Mesenteric fat pad (tissue), 1 donor: ENCODE measurements around the gene EBF4. TPM values are rescaled to one million over a fixed set of nuclear protein-coding genes. Genes with fewer than 3 reads are reported as not detected.

Experiments used
- DNase-seq: peaks from one replicate; pipeline ENCODE4 v3.0.0-alpha.2; 2020; ENCODE audit warnings: low spot score
- total RNA-seq: library from RNA; stranded (reverse); fragmentation: NEBNext Ultra II Directional; extraction: Animal tissue kit (Norgen Biotek cat#: 25700); gene quantifications from one replicate; pipeline ENCODE4 v1.2.1, GENCODE V29; 2021
- donor health status: DM: yes; HTN: yes; CAD: no.

The EBF4 gene
- total RNA-seq, 1 donor from 2014 or later, result 6.0 TPM

DNA sequence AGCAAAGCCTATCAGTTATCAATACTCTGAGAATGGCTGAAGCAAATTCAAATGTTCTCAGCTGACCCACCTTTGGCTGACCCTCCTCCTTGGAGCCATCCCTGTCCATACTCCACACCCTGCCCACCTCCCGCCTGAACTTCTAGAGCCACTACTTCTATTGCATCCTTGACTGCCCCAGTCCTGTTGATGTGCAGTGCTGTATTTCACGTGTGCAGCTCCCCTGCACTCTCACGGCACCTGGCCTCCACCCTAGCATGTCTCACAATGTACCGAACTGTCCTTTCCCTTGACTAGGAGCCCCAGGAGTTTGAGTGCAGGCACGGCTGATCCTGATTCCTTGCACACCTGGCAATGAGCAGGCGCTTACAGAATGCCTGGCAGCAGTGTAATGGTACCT lies 100.9 kb downstream of the EBF4 start:
- no peak for DNase-seq

DNA sequence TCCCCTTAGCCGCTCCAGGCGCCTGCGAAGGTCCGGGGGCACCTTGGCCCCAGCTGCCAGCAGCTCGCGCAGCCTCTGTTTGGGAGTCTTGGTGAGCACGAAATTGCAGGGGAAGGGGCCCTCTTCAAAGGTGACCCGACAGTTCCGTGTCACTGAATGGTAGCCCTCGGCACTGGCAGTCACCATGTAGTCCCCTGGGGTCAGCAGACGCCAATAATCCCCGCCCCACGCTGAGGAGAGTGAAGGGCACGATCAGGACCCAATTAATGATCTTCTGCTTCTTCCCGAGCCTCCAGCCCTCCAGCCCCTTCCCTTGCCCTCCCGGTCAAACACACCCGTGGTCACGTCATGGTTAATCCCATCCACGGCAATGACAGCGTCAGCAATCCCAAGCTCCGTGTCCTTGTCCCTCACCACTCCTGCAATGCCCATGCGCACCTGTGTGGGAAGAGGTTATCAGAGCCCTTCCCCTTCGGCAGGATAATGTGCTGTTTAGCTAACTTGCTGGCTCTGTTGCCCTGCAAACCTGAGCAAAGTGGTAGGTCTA lies 101.7 kb downstream of the EBF4 start:
- DNase-seq, result no peak

DNA sequence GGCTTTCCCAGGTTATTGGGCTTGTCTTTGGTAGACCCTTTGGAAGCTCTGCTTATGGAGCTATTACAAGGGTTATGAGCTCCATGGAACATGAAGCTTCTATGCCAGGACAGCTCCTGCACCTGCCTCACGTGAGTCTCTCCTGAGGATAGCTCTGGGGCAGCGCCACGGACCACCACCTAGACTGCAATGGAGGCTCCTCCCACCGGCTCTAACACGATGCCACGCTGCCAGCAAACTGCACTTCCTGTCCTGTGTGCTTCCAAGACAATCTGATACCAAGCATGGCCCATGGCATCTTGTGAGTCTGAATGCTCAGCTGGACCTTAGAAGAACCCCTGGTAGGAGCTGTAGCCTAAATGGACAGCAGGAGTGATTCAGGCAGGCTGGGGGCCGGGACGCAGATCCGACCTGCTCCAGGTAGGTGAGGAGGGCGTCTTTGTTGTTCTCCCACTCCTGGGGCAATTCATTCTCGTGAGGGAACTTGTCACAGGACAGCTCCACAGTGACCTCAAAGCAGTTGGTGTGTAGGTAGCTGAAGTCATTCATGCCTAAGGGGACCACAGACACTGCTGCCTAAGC lies 102.4 kb downstream of the EBF4 start:
- no peak for DNase-seq

DNA sequence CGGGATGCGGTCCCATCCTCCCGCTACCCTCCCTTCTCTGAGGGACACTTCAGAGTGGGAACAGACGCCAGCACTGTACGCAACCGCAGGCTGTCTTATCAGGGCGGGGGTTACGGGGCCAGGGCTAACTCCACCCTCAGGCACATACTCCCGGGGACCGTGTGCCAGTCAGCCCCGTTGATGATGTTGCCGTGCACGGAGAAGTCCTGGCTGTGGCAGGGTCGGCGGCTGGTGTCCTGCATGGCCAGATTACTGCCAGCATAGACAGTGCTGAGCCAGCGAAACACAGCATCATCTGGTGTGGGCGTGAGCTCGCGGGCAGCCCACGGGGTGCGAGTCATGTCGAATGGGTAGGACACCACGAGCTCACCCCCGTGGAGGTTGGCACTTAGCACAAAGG lies 102.9 kb downstream of the EBF4 start:
- no peak for DNase-seq

DNA sequence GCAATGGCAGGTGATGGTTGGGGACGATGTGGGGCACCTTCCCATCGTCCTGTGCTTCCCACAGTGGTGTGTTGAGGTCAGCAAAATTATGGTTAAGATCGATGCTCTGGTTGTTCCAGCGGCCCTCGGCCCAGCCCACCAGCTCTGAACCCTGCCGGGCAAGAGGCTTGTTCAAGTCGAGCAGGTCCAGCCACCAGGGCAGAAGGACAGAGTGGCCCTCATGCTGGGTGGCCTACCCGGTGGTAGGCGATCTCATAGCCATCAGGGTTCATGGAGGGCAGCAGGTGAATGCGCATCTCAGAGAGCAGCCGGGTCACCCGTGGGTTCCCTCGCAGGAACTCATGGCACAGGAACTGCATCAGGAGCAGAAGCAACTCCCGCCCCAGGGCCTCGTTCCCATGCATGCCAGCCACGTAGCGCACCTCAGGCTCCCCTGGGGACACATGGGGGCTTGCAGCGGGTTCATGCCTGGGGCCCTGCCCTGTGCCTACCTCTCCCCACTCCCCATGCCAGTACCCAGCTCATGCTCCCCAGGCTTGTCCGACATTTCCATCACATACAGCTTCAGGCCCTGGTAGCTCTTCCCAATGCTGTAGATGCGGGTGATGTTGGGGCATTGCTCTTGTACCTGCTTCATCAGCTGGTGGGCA lies 103.6 kb downstream of the EBF4 start:
- DNase-seq, result no peak

DNA sequence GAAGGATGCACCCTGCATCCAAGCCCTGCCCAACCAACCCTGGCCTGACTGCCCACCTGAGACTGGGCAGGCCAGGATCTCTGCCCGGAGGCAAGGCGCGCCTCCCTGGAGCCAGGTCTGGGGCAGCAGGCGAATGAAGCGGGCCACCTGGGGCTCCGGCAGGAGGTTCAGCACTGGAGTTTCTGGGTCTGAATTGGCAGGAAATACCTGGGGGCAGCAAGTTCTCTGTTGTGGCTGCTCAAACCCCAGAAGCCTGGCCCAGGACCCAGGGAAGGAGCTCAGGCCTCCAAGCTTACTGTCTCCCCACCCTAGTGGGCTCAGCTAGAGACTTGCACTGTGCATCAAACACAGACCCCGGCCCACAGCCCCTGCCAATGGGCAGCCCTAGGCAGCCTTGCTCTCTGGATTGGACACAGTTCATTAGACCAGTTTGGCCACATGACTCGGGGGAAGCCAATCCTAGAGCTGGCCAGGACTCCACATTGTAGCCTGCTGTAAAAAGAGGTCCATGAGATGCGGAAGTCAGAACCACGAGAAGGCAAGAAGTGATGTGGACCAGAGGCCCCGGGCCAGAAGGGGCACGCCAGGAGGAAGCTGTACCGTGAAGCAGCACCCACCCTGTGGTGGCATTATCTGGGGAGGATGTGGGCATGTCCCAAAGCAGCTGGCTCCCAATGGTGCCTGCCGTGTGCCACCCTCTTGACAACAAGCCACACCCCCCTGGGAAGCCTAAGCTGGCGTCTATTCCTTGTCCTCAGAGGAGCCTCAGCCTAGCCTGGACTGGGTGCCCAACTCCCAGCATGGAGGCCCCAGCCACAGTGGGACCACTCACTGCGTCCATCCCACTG lies 104.8 kb downstream of the EBF4 start:
- DNase-seq, result no peak

DNA sequence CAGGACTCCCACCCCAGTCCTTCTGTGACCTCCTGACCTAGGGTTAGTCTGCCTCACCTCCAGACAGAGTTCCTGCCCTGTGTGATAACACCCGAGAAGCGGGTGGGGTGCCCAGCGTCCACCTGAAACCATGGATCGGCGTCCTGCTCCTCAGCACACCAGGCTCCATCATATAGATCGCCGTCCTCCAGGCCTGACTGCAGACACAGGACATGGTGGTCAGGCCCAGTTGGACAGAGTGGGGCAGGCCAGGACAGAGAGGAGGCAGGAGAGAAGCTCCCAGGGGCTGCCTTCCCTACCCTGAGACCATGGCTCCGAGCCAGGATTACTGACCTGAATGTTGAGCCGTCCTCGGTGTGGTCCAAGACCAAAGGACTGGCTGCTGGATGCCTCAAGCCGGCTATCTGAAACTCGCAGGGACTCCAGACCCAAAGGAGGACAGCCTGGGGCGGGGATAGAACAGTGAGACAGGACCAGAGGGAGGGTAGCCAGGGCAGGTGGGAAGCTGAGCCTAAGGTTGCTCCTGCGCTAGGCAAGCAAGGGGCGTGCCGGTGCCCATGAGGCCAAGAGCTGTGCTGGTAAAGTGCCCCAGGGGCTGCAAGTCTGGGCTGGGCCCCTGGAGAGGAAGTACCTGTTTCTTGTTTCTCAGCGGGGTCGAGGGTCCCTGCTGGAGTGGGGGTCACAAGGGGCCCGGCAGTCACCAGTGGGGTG lies 105.7 kb downstream of the EBF4 start:
- DNase-seq, result no peak

DNA sequence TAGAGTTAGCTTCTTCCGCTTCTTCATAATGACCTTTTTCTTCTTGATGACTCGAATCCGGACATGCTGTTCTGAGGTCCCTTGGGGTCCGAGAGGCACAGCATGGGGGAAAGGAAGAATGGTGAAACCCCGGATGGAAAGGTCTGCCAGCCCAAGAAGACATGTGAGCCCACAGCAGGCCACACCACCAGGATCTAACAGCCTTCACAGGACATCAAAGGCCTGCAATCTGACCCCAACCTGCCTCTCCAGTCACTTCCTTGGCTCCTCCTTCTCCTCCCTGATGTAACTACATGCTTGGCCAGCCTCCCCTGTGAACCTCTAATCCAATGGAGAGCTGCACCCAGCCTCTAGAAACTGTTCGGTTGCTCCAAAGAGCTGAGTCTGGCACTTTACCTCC lies 106.2 kb downstream of the EBF4 start:
- no peak for DNase-seq

DNA sequence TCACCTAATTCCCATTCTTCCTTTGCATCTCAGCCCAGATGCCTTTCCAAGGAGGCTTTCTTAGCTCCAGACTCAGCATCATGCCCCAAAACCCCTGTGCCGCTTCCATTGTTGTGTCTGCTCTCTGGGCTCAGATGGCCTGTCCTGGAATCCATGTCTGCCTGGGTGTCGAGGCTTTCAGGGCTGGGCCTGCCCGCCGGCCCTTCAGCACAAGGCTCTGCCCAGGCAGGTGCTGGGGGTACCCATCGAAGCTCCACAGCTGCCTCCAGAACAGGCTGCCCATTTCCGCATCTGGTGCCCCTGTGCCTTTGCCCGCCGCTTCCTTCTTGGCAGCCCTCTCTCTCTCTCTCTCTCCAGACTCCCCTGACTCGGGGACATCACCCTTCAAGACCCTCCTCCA lies 106.7 kb downstream of the EBF4 start:
- no peak for DNase-seq

DNA sequence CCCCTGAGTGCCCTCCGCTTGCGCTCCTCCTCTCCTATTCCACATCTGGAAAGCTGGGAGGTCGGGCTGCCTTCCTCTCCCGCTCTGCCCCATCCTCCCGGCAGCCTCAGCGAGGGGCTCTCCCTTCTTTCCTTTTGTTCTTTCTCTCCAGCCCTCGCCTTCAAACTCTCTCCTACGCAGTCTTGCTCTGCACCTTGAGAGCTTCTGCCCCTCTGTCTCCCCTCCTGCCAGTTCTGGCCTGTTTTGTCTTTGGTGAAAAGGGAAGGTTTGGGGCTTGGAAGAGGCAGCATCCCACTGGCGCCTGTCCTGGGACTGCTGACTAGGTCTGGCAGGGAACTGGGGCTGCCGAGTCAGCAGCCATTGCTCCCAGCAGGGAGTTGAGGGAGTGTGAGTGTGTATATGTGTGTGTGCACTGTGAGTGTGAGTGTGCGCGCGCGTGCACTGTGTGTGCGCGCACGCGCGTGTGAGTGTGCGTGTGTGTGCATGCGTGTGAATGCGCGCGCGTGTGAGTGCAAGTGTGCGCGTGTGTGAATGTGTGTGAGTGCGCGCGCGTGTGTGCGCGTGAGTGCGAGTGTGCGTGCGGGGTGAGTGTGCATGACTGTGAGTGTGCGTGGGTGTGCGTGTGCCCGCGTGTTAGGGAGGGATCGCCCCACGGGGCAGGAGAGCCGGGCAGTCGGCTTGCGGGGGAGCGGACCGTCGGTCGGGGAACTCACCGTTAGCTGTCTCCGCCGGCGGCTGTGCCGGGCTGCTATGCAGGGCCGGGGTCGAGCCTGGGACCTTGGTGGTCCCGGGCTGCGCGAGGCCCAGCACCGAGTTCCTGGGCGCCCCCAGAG lies 107.3 kb downstream of the EBF4 start:
- DNase-seq, result no peak

DNA sequence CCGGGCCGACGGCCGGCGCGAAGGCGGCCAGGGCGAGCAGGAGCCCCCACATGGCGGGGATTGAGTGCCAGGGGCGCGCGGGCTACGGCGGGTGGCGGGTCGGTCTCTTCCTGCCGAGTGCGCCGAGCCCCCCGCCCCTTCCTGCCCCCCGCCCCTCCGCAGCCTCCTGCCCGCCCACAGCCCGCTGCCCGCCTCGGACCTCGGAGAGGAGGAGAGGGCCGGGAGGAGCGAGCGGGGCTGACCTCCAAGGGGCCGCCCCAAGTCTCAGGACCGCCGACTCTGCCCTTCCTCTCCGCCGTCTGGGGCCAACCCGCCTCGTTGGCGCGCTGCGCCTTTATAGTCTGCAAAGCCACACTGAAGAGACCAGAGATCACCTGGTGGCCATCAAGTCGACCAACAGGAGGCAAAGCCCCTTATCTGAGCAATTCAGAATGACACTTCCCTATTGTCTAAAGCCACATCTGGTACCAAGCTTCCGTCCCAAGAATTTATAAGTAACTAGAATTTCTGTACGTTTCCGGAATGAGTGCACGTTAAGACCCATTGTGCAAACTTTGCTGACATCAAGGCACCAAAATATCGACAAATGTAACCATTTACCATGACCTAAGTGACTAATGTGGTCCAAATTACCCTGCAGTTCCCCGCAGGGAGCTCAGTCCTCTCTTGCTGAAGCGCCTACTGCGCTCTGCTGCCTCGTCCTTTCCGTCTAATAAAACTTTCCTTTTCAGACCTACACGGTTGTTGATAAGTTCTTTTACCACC lies 108.1 kb downstream of the EBF4 start, which contains the start of gene CPXM1:
Gene CPXM1 (minus strand): TSS at position 107 of the 765 bp plus-strand sequence. CDS start 55 bp downstream, at position 52.
- DNase-seq, result no peak

DNA sequence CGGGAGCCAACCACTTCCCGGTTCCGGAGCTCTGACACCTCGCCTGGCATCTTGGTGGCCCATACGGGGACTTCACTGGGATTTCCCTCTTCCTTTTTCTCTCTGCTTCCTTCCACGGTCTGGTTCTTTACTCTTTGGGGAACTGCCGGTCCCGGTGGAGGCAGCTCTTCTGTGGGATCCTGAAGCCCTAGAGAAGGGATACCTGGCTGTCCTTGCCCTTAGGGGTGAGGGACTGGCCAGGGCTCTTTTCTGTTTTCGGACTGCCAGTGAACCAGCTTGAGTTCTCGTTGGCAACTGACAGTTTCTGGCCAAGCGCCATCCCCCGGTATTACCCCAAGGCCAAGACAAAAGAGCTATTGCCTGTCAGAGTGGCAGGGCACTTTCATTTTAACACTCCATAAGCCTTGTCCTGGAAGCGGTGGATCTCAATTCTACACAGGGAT lies 108.7 kb downstream of the EBF4 start:
- DNase-seq, result no peak

DNA sequence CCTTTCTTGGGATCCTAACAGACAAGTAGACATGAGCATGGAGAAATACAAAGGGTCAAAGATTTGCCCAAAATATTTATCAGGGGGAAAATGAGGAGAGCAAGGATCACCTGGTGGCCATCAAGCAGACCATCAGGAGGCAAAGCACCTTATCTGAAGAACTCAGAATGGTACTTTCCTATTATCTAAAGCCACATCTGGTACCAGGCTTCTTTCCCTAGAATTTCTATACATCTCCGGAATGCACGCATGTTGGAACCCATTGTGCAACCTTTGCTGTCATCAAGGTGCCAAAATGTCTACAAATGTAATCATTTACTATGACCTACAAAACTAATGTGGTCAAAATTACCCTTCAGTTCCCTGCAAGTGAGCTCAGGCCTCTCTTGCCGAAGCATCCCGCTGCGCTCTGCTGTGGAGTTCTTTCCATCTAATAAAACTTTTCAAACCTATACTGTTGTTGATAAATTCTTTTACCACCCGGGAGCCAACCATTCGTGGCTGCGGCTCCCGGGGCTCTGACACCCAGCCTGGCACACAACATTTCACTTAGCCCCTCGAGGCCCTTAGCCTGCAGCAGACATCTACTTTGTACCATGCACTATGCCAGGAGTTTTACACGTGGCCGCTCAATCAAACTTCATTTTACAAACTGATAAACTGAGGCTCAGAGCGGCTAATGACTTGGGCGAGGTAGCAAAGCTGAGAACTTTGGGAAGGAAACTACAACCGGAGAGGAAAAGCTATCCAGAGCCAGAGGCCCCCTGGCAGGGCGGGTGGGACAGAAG lies 111.7 kb downstream of the EBF4 start:
- no peak for DNase-seq

DNA sequence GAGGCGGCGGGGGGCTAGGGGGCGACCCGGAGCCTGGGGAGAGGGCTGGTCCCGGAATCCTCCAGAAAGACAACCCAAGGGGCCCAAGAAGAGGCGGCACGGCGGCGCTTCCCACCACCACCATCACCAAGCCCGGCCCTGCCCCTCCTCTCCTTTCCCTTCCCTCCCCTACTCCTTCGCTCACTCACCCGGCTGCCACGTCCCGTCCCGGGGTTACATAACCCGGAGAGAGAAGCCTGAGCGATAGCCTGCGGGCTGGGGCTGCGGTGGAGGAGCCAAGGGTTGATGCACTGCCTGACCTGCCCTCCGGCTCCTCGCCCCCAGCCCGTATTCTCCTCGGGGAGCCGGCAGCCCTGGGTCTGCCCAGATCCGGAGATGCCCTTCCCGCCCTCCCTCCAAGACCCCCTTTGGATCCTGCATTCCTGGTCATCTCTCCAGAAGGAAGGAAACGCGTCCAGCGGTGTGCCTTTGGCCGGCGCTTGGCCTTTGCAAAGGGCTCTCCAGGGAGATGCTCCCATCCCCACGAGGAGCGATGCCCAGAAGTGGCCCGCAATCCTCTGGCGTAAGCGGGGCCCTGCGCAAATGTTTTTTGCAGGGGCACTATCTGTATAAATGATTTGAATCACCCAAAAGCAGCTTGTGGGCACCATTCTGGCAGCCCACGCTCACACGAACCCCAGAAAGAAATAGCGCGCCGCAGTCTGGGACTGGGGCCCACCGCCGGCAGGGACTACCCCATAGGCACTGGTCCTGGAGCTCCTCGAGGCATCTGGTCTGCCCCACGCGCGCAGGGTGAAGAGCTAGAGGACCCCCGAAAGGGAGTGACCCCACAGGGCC lies 112.5 kb downstream of the EBF4 start:
- DNase-seq, result no peak

DNA sequence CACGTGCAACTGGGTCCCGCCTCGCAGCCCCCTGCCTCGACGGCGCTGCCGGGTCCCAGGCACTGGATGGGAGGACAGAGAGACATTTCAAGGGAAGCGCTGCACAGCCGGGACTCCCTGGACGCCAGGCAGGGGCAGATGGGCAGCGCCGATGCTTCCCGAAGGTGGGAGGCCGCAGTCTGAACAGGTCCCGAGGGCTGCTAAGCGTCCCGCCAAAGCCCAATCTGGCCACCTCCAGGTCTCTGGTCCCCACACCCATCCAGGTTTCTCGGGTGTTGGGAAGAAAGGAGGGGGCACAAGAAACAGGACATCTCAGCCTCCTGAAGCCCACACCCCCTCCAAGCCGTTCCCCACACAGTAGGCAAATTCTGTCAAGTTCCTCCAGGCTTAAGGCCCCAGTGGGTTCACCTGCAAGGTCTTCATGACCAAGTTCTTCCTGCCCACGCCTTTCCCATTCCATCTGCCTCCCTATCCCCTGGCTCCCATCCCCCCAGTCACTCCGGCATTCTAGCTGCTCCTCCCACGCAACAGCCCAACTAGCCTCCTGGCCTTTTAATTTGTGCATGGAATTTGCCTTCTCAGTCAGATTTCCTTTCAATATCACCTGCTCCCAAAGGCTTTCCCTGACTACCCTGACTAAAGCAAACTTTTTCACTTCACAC lies 113.2 kb downstream of the EBF4 start:
- DNase-seq, result no peak

DNA sequence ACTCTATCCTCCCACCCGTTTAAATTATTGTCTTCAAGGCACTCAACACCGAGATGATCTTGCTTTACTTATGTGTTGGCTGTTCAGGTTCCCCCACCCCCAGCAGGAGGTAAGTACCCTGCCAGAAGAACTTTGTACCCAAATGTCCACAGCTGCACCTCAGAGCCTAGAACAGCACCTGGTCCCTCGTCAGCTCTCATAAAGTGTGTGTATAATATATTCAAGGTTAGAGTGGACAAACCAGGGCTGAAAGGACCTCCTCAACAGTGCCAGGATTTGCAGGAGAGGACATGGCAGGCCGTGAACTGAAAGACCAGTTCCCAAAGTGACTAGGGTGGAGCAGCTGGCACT lies 113.7 kb downstream of the EBF4 start:
- no peak for DNase-seq

DNA sequence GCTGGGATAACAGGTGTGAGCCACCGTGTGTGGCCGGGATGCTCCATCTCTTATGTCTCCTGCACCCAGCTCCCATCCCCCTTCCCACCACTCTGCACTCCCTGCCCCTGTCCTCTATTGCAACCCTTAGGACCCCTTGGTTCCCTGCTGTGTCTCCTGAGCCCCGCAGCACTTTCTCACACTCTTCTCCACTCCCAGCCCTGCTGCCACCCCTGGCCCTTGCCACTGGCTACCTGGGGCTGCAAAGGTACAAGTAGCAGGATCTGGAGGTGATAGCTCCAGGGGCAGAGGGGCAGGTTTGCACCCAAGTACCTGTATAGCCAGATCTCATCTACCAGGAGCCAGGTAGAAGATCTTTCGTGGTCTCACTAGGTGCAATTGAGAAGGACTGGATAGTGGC lies 114.4 kb downstream of the EBF4 start:
- no peak for DNase-seq

DNA sequence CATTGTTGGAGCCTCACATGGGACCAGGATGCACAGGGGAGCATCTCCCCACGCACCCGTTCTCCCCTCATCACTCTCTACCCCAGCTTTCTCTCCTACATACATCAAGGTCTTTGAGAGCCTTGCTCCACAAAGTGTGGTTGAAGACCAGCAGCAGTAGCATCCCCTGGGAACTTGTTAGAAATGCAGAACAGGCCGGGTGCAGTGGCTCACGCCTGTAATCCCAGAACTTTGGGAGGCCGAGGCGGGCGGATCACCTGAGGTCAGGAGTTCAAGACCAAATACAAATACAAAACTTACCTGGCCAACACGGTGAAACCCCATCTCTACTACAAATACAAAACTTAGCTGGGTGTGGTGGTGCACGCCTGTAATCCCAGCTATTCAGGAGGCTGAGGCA lies 115.3 kb downstream of the EBF4 start:
- peak; percentile 76 for DNase-seq
